Activated naive CD4-positive, alpha-beta T cell treated with anti-CD3 and anti-CD28 coated beads, Interleukin-2, amount 50 U/mL, for 24 hours (primary cell): ENCODE results near the gene IL4I1.

Source experiments
- H3K27ac Mint-ChIP-seq: one replicate; pipeline ENCODE4 v1.8.0; 2021; ENCODE audit warnings: mild to moderate bottlenecking, mixed read lengths
- H3K27me3 Mint-ChIP-seq: one replicate; pipeline ENCODE4 v1.8.0; 2021; ENCODE audit warnings: mixed read lengths
- H3K36me3 Mint-ChIP-seq: one replicate; pipeline ENCODE4 v1.8.0; 2021; ENCODE audit warnings: mixed read lengths
- H3K4me1 Mint-ChIP-seq: one replicate; pipeline ENCODE4 v1.8.0; 2021; ENCODE audit warnings: mixed read lengths
- H3K4me3 Mint-ChIP-seq: one replicate; pipeline ENCODE4 v1.8.0; 2021; ENCODE audit warnings: mild to moderate bottlenecking, mixed read lengths
- H3K9me3 Mint-ChIP-seq: one replicate; pipeline ENCODE4 v1.8.0; 2021; ENCODE audit warnings: mixed read lengths

IL4I1 gene

DNA sequence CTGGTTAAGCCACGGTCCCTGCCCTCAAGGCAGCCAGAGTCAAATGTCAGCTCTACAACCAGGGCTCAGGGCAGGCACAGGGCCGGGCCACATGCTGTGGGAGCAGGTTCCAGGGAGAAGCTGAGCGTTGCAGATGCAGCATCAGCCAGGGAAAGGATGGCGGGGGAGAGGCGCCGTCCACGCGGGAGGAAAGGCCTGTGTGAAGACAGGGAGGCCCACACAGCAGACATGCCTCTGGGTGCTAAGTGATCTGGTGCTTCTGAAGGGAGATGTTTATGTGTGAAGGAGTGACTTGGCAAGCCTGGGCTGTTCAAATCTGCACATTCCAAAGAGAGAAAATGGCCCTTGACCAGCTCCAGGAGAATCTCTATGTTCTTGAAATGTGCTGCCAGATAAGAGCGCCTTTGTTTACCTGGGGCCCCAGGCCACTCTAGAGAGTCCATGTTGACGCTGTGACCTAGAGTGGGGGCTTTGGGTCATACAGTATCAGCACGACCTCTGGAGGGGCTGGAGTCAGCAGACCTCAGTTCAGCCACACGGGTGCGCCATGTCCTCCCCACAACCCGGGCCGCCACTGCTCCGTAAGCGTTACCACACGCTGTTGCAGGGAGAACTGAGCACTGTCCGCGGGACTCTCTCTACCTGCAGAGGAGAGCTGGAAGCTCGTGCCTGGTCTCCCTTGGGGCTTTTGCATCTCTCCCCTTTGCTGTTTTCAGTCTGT is 16.4 kb upstream of the IL4I1 start:
- peaks cover 11% of the 10 kb centered on the region for H3K36me3 Mint-ChIP-seq

DNA sequence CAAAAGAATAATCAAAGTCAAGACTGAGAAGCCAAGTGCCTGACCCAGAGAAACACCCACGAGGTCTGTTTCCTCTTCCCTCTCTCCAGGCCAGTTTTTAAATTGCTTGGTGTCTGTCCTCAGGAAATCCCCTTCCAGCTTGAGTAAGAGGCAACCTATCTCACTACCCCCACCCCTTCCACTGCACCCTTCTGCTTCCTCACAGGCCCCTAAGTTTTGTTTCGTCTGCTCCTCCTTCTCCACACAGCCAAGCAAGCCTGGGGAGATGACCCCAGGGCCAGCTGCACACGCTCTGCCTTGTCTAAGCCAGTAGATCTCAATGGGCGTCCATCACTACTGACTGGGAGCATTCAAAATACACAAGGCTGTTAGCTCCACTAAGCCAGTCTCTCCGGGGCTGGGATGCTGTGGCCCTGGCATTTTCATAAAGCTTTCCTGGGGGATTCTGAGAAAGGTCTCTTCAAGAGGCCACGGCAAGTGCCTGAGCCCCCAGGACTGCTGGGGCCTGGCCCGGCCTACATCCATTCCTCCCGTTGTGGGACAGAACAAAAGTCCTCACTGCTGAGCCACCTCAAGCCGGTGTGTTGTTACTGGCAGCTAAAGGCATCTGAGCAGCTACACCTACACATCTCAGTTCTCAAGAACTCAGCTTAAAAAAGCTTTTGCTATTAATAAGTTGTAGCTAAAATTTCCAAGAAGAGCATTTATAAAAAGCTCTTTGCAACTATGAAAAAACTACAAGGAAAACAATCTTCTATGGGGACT is 14.9 kb upstream of the IL4I1 start:
- Mint-ChIP-seq H3K4me1 (peaks cover 27% of the 10 kb centered on the region), H3K27ac (peak overlapping the region; percentile 33), H3K4me3 (no peak overlapping the region)

More for the DNA sequence above, 16.4 kb upstream of the IL4I1 start:
- peak overlapping the region; percentile 19 for H3K4me3 Mint-ChIP-seq
- H3K27ac Mint-ChIP-seq = peak overlapping the region; percentile 35
- peaks cover 30% of the 10 kb centered on the region for H3K4me1 Mint-ChIP-seq
- H3K27me3 Mint-ChIP-seq = no peaks in the 10 kb centered on the region
- no peaks in the 10 kb centered on the region for H3K9me3 Mint-ChIP-seq

DNA sequence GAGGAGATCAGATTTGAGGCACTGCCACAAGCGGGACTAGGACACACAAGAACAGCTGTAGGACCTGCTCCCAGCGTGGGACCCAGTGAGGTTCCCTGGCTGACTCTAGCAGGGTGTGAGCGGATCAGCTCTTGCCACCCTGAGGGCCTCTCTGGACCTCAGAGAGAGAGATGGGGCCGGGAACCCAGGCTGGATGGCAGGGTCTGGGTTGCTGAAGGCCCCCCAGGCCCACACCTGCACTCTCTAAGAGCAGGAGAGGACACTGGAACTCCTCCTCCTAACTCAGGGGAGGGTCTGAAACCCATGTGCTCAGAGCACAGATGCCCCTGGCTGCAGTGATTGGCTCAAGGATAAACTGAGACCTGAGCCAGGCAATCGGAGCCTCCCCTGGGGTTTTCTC is 13.5 kb upstream of the IL4I1 start:
- H3K27me3 Mint-ChIP-seq = no peaks in the 10 kb centered on the region
- H3K4me1 Mint-ChIP-seq = peaks cover 31% of the 10 kb centered on the region
- H3K27ac Mint-ChIP-seq = no peak overlapping the region
- H3K36me3 Mint-ChIP-seq = peaks cover 6% of the 10 kb centered on the region
- no peak overlapping the region for H3K4me3 Mint-ChIP-seq
- H3K9me3 Mint-ChIP-seq = no peaks in the 10 kb centered on the region

More for the DNA sequence above, 14.9 kb upstream of the IL4I1 start:
- Mint-ChIP-seq H3K9me3 (no peaks in the 10 kb centered on the region), H3K36me3 (peaks cover 7% of the 10 kb centered on the region), H3K27me3 (no peaks in the 10 kb centered on the region)

DNA sequence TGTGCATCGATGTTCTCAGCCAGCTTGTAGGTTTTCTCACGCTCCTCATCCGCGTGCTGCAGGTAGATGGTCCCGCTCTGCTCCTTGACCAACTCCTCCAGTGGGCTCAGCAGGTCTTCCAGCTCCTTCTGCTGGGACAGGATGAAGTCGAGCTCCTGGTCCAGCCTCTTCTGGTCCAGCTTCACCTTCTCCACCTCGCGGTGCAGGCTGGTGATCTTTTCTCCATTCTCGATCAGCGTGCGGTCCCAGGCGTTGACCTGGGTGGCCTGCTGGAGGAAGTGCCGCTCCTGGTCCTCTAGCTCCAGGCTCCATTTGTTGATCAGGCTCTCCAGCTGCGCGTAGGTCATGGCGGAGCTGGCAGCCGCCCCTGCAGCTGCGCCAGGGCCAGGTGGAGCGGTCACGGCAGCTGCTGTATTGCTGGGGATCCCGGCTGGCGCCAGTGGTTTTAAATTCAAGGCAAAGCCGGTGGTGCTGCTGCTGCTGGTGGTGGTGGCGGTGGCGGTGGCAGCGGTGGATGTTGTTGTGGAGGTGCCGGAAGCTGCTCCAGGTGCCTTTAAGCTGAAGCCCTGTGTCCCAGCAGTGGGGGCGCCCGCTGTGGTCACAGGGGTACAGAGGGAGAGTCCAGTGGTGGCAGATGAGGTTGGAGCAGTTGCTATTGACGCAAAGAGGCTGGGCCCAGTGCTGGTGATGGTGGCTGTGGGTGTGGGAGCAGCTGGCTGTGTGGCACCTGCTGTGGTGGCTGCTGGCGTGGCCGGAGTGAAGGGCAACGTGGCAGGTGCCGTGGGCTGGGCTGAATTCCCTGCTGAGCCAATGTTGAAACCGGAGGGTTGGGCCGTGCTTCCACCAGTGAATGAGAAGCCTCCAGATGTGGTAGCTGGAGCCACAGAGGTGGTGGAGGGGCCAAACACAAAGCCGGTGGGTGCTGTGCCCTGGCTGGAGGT is 12.1 kb upstream of the IL4I1 start:
- H3K27me3 Mint-ChIP-seq = no peaks in the 10 kb centered on the region
- no peak overlapping the region for H3K27ac Mint-ChIP-seq
- H3K36me3 Mint-ChIP-seq = peaks cover 6% of the 10 kb centered on the region
- no peak overlapping the region for H3K4me3 Mint-ChIP-seq
- peaks cover 31% of the 10 kb centered on the region for H3K4me1 Mint-ChIP-seq
- no peaks in the 10 kb centered on the region for H3K9me3 Mint-ChIP-seq

DNA sequence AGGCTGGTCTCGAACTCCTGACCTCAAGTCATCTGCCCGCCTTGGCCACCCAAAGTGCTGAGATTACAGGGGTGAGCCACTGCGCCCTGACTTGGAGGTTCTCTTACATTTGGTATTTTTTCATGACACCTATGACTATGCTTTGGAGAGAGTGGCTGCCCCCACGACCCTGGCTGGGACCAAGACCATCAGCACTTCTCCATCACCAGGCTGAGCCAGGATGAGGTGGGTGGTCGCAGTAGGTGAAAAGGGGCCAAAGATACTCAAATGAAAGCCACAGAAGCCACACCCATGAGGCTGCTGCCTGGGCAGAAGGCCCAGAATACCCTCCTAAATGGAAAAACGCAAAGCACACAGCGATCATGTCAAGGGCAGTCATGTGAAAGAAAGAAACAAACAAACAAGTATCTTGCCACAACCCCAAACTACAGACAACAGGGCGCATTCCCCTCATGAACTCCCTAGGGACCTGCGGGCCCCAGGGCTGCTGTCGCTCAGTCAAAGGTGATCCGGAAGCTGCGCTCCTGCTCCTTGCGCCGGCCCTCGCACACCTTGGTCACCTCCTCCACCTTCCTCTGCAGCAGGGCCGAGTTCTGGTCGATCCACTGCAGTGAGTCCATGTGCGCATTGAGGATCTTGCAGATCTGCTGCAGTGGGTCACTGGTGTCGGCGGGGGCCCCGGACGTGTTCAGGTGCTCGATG is 11.2 kb upstream of the IL4I1 start:
- no peaks in the 10 kb centered on the region for H3K27me3 Mint-ChIP-seq
- H3K9me3 Mint-ChIP-seq = no peaks in the 10 kb centered on the region
- no peak overlapping the region for H3K27ac Mint-ChIP-seq
- H3K36me3 Mint-ChIP-seq = peaks cover 2% of the 10 kb centered on the region
- H3K4me3 Mint-ChIP-seq = no peak overlapping the region
- H3K4me1 Mint-ChIP-seq = peaks cover 23% of the 10 kb centered on the region

DNA sequence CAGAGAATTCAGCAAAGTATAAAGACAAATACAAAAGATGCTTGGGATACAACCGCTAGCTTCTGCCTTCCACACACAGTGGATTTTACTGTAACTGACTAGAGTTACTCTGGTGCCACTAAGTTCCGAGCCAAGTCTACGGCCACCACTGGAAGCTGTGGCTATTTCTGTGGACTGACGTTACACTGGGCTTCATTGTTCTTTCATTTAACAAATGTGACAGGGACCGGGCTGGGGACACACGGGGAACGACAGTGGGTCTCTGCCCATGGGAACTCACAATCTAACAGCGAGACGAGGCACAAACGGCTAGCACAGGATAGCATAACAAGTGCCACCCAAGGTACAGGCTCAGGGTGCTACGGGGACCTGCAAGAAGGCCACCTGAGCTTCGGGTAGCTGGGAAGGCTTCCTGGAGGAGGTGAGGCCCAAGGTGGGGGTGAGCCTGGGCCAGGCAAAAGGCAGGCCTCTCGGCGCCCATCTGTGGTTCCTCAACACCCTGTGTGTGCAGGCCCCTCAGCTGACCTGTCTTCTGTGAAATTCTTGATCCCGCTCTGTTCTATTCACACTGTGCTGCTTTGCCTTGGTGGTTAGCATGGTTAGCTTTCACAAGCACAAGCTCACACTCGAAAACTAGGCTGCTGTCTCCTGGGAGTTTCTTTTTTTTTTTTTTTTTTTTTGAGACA is 10.3 kb upstream of the IL4I1 start:
- Mint-ChIP-seq H3K9me3 (no peaks in the 10 kb centered on the region), H3K36me3 (peaks cover 2% of the 10 kb centered on the region), H3K4me1 (peaks cover 19% of the 10 kb centered on the region), H3K27ac (peak overlapping the region; percentile 72), H3K4me3 (no peak overlapping the region), H3K27me3 (no peaks in the 10 kb centered on the region)

DNA sequence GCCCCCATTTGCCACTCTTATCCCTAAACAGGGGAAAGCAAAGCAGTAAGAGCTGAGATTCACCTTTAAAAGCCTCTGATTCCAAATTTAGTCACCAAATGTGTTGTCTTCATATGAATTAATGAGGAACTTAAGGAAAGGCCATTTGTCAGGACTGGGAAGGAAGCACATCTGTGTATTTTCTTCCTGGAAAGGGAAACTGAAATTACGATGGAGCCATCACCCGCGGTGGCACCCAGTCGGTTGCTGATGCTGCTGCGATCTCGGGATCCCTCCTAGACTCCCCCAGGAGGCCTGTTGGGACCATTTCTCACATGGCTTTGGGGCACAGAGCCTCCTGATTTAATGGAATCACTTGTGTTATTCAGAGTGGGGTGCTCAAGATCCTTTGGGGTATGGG is 7.4 kb upstream of the IL4I1 start:
- peak overlapping the region; percentile 14 for H3K27ac Mint-ChIP-seq
- peaks cover 2% of the 10 kb centered on the region for H3K36me3 Mint-ChIP-seq
- no peaks in the 10 kb centered on the region for H3K9me3 Mint-ChIP-seq
- peaks cover 7% of the 10 kb centered on the region for H3K4me1 Mint-ChIP-seq
- H3K4me3 Mint-ChIP-seq = no peak overlapping the region
- no peaks in the 10 kb centered on the region for H3K27me3 Mint-ChIP-seq

DNA sequence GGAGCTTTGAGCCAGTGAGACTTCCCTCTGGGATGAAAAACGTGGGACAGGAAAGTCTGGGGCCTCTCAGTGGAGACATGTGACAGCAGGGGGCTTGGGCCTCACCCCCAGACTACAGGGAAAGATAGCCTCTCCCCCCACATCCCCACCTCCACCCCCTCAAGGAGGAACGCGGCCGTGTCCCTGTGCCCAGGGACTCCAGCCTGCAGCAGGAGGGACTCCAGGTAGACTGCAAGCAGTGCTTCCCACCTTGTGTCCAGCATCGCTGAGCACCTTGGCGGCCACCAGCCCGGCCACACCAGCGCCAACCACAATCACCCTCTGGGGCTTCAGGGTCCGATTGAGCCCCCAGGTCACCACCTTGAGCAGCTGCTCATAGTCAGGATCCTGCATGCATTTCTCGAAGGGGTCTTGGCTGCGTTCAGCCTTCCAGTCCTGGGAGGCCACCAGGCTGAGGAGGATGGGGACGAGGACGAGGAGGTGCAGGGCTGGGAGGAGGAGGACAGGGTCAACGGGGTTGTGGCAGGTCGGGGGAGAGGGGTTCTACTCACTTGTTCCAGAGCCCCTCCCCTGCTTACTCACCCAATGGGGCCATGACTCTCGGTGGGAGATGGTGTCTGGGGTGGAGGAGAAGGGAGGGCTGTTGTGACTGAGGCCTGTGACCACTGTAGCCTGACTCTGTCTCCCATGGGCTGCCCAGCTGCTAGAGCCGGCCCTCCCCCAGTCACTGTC is 955 bp downstream of the IL4I1 start:
- Mint-ChIP-seq H3K27me3 (no peaks in the 10 kb centered on the region), H3K9me3 (no peaks in the 10 kb centered on the region), H3K4me3 (no peak overlapping the region), H3K27ac (no peak overlapping the region), H3K36me3 (no peaks in the 10 kb centered on the region), H3K4me1 (peaks cover 21% of the 10 kb centered on the region)

DNA sequence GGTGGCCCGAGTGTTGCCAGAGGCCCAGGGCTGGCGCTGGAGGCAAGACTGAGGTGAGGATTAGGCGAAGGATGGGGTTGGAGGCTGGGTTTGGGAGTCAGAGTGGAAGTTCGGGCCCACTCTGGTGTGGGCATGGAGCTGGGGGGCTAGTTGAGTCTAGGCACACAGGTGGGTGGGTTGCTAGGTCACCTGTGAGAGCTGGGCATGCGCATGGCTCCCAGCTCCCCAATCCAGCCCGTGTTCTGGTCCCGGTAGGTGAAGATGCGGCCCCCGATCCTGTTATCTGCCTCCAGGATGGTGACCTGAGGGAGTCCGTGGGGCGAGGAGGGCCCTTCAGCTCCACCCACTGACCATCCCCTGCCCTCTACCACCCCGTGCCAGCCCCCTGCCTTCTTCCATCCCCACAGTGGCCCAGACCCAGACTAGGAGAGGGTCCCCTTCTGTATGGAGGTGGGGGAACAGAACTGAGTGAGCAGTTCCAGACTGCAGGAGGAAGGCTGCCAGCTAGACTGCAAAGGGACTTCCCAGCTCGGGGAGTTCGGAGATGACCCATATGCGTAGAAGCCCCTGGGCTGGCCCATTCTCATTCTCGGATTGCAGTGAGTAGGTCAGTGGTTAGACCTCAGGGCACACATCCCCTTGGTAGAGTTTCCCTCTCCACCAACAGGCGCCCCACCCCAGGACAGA is 1.7 kb downstream of the IL4I1 start:
- Mint-ChIP-seq H3K4me1 (peaks cover 24% of the 10 kb centered on the region), H3K27me3 (no peaks in the 10 kb centered on the region), H3K9me3 (no peaks in the 10 kb centered on the region), H3K4me3 (no peak overlapping the region), H3K27ac (no peak overlapping the region), H3K36me3 (no peaks in the 10 kb centered on the region)

DNA sequence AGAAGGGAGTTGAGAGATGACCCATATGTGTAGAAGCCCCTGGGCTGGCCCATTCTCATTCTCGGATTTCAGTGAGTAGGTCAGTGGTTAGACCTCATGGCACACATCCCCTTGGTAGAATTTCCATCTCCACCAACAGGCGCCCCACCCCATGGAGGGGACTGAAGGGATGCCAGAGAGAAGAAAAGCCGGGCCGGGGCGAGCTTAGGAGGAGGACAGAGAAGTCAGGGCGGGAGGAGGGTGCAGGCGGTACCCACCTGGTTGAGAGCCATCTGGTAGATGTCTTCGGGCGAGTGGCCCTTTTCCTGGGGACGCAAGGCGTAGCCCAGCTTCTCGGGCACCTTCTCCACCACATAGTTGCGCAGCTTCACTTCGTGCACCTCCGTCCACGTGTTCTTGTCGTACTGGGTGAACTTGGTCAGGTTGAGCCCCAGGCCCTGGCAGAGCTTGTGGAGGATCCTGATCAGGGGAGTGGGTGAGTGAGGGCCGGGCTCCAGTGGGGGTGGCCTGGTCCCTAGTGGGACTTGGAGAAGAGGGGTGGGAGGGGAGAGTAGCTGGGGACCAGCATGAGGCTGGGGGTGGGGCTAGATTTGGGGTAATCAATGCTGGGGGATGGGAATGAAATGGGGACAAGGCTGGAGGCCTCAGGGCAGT is 2.5 kb downstream of the IL4I1 start:
- H3K27me3 Mint-ChIP-seq = no peaks in the 10 kb centered on the region
- no peaks in the 10 kb centered on the region for H3K9me3 Mint-ChIP-seq
- no peak overlapping the region for H3K27ac Mint-ChIP-seq
- peaks cover 24% of the 10 kb centered on the region for H3K4me1 Mint-ChIP-seq
- no peaks in the 10 kb centered on the region for H3K36me3 Mint-ChIP-seq
- no peak overlapping the region for H3K4me3 Mint-ChIP-seq

DNA sequence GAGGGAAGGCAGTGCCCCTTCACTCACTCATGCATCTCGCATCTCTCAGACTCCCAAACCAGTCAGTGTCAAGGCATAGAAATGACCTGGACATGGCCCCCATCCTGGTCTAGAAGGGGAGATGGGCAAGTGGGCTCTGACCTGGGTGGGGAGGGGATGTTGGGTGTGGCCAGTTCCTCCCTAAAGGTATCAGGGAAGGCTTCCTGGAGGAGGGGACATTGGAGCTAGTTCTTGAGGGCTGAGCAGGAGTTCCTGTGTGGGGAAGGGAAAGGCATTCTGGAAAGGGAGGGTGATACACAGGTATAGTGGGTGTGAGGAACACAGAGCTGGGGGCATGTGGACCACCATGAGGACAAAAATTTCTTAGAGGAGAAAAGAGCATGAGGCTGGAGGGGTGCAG is 4.0 kb downstream of the IL4I1 start:
- Mint-ChIP-seq H3K36me3 (no peaks in the 10 kb centered on the region), H3K4me1 (peaks cover 21% of the 10 kb centered on the region), H3K9me3 (no peaks in the 10 kb centered on the region), H3K27me3 (no peaks in the 10 kb centered on the region), H3K4me3 (no peak overlapping the region), H3K27ac (no peak overlapping the region)

DNA sequence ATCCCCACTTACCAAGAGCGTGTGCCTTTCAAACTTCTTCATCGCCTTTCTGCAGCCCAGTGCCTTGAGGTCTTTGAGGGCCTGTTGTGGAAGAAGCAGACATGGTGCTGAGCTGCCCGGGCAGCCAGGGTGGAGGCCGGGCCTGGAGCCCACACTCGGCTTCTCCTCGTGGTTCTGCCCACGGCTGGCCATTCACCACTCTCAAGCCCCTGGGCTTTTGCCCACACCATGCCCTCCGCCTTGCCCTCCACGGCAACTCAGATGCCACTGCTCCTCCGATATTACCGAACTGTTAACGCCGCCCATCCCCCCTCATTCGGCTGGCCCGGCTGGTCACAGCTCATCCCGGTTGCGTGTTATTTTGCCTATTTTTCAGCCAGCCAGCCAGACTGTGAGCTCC is 5.3 kb downstream of the IL4I1 start:
- Mint-ChIP-seq H3K4me3 (no peak overlapping the region), H3K9me3 (no peaks in the 10 kb centered on the region), H3K36me3 (no peaks in the 10 kb centered on the region), H3K4me1 (peaks cover 8% of the 10 kb centered on the region), H3K27ac (no peak overlapping the region), H3K27me3 (no peaks in the 10 kb centered on the region)
